GM19372 (cell line): ENCODE data around the gene HBG1.
A peak's percentile ranks its signal among the peaks of the same experiment; 100 is the strongest.

Source experiments
- ATAC-seq: cut with Tn5 transposase; IDR thresholded peaks from one replicate; pipeline ENCODE4 v1.9.1; 2021; ENCODE audit warnings: mild to moderate bottlenecking, low read depth, moderate library complexity; ENCODE audit not compliant: unreplicated experiment

The HBG1 gene

DNA sequence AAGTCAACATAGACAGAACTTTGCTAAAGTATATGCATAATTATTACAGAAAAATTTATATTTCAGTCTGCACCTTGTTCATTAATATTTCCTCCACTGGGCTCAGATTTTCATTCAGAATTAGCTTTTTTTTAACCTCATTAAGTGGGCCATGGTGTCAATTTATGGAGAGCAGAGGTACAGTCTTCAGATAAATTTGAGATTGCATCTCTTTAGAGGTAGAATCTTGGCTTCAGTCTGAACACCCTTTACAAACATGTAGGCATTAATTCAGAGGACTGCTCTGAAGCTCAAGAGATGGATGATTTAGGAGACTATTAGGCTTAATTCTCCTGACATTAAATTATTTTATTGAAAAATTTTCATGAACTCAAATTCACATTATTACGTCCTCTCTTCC lies 19.4 kb downstream of the HBG1 start:
- no peak for ATAC-seq

DNA sequence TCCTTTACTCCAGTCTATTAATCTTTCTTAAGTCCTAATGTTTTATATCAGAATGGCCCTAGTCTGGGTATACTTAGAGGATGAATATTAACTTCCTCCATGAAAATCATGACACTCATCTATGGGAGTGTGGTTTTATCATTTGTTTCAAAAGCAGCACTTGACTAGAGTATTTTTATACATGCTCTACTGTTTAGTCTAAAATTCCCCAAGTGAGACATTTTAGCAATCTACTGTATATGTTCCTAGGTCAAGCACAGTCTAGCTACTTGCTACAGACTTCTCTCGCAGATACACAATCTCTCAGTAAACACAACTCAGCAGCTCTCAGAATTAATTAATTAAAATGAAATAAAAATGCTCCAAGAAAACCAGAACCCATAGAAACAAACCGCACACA lies 19.9 kb downstream of the HBG1 start:
- ATAC-seq, result no peak

DNA sequence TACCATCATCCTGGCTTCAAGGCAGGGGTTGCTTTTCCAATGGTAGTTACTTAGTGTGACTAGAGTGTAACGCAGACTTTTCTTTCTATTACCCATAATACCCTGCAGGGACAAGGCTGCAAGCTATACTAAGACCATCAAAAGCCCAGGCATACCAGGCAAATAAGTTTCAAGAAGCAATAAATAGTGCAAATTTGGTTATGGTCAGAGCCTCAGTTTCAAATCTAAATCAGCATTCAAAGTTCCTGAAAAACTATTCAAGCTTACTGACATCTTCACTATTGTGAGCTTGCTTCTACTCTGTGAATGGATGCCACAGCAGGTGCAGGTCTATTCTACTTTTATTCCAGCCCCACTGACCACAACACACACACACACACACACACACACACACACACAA lies 20.3 kb downstream of the HBG1 start:
- no peak for ATAC-seq

DNA sequence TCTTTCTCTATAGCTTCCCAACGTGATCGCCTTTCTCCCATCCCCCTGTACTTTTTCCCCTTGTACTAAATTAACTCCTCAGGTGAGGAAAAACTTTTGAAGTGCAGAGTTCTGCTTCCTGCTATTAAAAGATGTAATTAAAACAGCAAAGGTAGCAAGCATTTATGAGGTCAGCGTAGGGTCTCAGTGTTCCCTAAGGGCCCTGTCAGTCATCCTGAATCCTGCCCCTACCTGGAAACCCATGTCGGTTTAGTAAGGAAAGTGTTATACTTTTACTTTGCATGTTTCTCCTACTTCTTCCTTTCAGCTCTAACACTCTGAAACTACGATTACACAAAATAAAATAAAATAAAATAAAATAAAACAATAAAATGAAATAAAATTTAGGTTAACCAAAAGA lies 21.5 kb downstream of the HBG1 start:
- no peak for ATAC-seq

DNA sequence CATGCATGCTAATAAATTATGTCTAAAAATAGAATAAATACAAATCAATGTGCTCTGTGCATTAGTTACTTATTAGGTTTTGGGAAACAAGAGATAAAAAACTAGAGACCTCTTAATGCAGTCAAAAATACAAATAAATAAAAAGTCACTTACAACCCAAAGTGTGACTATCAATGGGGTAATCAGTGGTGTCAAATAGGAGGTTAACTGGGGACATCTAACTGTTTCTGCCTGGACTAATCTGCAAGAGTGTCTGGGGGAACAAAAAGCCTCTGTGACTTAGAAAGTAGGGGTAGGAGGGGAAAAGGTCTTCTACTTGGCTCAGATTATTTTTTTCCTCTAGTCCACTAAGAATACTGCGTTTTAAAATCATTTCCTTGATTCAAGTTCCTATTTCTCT lies 22.0 kb downstream of the HBG1 start:
- no peak for ATAC-seq

DNA sequence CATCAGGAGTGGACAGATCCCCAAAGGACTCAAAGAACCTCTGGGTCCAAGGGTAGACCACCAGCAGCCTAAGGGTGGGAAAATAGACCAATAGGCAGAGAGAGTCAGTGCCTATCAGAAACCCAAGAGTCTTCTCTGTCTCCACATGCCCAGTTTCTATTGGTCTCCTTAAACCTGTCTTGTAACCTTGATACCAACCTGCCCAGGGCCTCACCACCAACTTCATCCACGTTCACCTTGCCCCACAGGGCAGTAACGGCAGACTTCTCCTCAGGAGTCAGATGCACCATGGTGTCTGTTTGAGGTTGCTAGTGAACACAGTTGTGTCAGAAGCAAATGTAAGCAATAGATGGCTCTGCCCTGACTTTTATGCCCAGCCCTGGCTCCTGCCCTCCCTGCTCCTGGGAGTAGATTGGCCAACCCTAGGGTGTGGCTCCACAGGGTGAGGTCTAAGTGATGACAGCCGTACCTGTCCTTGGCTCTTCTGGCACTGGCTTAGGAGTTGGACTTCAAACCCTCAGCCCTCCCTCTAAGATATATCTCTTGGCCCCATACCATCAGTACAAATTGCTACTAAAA lies 22.8 kb downstream of the HBG1 start, which contains the start of gene HBB:
TSS of gene HBB (minus strand) at position 340 of the 579 bp plus-strand sequence. CDS start at position 290, 50 bp downstream.
- ATAC-seq, result no peak

DNA sequence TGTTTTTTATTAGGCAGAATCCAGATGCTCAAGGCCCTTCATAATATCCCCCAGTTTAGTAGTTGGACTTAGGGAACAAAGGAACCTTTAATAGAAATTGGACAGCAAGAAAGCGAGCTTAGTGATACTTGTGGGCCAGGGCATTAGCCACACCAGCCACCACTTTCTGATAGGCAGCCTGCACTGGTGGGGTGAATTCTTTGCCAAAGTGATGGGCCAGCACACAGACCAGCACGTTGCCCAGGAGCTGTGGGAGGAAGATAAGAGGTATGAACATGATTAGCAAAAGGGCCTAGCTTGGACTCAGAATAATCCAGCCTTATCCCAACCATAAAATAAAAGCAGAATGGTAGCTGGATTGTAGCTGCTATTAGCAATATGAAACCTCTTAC lies 24.2 kb downstream of the HBG1 start:
- ATAC-seq, result no peak

DNA sequence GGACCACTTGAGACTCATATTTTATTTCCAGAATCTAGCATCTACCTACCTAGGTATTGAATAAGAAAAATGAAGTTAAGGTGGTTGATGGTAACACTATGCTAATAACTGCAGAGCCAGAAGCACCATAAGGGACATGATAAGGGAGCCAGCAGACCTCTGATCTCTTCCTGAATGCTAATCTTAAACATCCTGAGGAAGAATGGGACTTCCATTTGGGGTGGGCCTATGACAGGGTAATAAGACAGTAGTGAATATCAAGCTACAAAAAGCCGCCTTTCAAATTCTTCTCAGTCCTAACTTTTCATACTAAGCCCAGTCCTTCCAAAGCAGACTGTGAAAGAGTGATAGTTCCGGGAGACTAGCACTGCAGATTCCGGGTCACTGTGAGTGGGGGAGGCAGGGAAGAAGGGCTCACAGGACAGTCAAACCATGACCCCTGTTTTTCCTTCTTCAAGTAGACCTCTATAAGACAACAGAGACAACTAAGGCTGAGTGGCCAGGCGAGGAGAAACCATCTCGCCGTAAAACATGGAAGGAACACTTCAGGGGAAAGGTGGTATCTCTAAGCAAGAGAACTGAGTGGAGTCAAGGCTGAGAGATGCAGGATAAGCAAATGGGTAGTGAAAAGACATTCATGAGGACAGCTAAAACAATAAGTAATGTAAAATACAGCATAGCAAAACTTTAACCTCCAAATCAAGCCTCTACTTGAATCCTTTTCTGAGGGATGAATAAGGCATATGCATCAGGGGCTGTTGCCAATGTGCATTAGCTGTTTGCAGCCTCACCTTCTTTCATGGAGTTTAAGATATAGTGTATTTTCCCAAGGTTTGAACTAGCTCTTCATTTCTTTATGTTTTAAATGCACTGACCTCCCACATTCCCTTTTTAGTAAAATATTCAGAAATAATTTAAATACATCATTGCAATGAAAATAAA lies 24.8 kb downstream of the HBG1 start:
- ATAC-seq, result no peak

DNA sequence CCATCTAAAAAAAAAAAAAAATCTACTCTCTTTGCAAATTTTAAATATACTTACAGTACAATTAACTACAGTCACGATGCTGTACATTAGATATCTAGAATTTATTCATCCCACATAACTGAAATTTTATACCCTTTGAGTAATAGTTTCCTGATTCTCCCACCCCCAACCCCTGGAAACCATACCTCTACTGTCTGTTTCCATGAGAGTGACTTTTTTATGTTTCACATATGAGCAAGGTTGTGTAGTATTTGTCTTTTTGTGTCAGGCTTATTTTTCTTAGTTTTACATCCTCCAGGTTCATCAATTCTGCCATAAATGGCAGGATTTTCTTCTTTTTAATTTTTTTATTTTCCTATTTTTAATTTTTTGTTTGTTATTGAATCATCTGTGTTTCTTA lies 26.0 kb downstream of the HBG1 start:
- no peak for ATAC-seq

DNA sequence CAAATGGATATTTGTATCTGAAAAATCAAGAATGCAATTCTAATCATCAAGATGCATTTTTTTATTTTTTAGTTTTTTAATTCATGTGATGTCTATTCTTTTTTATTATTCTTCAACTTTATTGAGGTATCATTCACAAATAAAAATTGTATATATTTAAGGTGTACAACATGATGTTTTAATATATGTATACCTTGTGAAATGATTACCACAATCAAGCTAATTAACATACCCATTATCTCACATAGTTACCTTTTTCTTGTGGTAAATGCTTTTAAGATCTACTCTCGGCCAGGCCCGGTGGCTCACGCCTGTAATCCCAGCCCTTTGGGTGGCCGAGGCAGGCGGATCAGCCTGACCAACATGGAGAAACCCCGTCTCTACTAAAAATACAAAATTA lies 26.5 kb downstream of the HBG1 start:
- no peak for ATAC-seq

DNA sequence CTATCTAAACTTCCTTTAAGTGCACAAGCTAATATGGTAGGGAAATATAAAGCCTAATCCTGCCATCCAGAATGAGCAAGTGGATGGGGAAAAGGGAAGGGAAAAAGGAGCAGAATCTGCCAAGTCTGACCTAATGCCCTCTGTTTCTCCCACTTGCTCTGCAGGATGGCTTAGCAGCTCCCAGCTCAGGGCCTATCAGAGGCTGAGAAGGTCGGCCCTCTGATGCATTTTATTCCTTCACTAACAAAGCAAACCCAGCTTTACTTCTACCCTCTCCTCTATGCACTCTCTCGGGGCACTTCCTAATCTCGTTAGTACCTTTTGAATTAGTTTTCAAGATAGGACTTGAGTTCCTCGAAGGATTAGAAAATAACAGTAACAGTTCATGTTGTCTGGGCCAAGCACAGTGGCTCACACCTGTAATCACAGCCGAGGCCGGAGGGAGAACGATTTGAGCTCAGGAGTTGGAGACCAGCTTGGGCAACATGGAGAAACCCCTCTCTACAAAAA lies 39.2 kb downstream of the HBG1 start:
- ATAC-seq, result no peak

DNA sequence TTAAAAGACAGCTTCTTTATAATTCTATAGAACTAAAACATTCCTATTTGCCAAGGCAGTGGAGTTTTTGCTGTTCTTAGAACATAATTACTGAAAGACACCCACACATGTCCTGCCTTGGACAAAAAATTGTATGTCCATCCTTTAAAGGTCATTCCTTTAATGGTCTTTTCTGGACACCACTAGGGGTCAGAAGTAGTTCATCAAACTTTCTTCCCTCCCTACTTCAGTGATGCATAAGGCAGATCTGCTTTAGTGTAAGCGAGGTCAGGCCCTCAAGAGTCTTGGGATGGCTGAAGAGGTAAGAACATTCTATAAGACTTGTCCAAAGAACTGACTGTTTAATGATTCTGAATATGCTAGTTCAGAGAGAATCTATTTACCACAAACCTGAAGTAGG lies 44.9 kb downstream of the HBG1 start:
- ATAC-seq, result peak; percentile 81

DNA sequence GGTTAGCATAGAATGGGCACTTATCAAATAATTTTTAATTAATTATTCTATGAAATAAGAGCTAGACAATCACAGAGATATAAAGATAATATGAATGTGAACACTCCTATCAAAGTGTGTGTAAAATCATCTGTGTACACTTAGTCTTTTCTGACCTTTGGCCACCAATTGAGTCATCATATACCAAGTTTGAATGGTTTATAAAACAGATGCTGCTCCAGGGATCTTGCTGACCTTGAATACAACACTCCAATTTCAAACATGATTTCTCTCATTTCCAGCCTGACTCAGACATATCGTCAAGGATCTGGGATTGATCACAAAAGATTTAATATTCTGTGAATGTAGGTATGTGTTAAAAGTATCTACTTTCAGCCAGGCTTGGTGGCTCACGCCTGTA lies 46.3 kb downstream of the HBG1 start:
- ATAC-seq, result no peak

DNA sequence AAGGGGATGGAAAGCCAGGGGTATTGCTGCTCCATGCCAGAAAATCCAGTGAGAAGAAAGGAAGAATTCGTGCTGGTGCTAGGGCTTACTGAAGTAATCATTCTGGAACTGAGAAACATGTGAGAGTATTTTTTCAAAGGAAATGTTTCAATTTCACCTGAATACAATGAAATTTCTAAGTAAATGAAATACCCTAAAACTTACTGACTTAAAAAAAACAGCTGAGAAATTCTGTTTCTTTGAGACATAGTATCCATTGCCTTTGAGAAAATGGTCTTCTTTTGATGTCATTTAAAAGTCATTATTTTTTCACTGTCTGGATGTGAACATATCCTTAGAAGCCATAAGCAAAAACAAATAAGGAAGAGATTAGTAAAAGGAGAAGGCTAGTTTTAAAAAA lies 49.1 kb downstream of the HBG1 start, which contains the start of gene OR51V1:
TSS of gene OR51V1 (minus strand) at position 101 of the 400 bp plus-strand sequence. CDS start at position 101, 0 bp downstream.
- ATAC-seq, result no peak

DNA sequence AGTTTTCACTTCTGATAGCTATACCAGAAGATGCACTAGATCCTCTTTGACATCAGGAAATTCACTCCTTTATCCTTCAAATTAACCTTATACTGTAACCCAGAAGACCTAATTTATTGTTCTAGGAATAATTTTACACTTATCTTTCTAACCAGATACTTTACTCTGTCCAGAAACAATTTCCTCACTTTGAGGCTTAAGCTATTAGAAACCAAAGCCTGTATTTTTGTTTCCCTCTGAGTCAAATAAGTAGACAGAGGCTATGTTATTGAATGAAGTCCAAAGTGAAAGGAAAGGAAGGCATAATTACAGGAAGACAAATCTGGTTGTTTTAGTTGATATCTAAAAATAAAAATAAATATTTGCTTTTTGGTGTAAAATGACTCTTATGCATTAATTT lies 51.4 kb downstream of the HBG1 start:
- ATAC-seq, result no peak
